SK-N-SH (cell line): ENCODE data around the gene FIGN.

Experiments used
- TF ChIP-seq, protein P1 (sequence below): fragments of 200-600 bp; sonication (generic); IDR thresholded peaks from 2 replicates; pipeline ENCODE4 v1.6.1; 2017; ENCODE audit warnings: antibody characterized with exemption, mild to moderate bottlenecking, moderate library complexity
- TF ChIP-seq, protein P2 (sequence below): IDR thresholded peaks from 2 replicates; pipeline ENCODE4 v1.4.0; 2012; ENCODE audit warnings: low read depth, borderline replicate concordance

DNA sequence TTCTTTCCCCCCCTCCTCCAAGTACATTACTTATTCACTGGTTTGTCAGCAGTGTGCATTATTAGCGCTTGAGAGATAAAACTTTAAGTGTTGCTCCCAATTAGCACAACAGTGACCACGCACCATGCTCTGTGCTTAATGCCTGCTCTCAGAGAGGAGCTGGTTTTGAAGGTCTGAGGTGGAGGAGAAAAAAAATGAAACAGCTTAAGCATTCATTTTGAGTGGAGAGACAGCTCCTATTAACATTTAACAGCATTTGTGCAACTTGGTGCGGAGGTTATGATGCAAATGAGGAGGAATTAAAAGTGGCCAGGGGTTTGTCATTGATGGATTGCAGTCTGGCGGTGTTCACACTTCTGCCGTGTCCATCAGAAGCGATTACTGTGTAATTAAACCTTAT is 141.8 kb downstream of the FIGN start:
- TF ChIP-seq, protein P1, sequence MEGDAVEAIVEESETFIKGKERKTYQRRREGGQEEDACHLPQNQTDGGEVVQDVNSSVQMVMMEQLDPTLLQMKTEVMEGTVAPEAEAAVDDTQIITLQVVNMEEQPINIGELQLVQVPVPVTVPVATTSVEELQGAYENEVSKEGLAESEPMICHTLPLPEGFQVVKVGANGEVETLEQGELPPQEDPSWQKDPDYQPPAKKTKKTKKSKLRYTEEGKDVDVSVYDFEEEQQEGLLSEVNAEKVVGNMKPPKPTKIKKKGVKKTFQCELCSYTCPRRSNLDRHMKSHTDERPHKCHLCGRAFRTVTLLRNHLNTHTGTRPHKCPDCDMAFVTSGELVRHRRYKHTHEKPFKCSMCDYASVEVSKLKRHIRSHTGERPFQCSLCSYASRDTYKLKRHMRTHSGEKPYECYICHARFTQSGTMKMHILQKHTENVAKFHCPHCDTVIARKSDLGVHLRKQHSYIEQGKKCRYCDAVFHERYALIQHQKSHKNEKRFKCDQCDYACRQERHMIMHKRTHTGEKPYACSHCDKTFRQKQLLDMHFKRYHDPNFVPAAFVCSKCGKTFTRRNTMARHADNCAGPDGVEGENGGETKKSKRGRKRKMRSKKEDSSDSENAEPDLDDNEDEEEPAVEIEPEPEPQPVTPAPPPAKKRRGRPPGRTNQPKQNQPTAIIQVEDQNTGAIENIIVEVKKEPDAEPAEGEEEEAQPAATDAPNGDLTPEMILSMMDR, result no peak
- TF ChIP-seq, protein P2, sequence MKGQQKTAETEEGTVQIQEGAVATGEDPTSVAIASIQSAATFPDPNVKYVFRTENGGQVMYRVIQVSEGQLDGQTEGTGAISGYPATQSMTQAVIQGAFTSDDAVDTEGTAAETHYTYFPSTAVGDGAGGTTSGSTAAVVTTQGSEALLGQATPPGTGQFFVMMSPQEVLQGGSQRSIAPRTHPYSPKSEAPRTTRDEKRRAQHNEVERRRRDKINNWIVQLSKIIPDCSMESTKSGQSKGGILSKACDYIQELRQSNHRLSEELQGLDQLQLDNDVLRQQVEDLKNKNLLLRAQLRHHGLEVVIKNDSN, result no peak
